Esophagus muscularis mucosa (tissue), 4 donors: ENCODE results near the gene CCDC187.
A peak's percentile ranks its signal among the peaks of the same experiment; 100 is the strongest.

ENCODE experiments used
- EP300 ChIP-seq: sonication (generic); formaldehyde crosslinking; IDR thresholded peaks from one replicate; pipeline ENCODE4 v1.6.1; 2017; ENCODE audit warnings: antibody characterized with exemption
- POLR2AphosphoS5 ChIP-seq, 2 donors: sonication (generic); formaldehyde crosslinking; IDR thresholded peaks; one replicate each; pipeline ENCODE4 v1.6.1; 2017; ENCODE audit warnings: antibody characterized with exemption in 2 of 2
- TF ChIP-seq, protein P1 (sequence below), 3 experiments: fragments of 200-600 bp in 2 of 3; fragments of 450-650 bp in 1 of 3; sonication (generic) in 2 of 3; IDR thresholded peaks; one replicate each; pipeline ENCODE4 v1.5.1; 2017 to 2019; ENCODE audit warnings: antibody characterized with exemption in 3 of 3, mild to moderate bottlenecking in 2 of 3, moderate library complexity in 1 of 3

- TF ChIP-seq, protein P1, sequence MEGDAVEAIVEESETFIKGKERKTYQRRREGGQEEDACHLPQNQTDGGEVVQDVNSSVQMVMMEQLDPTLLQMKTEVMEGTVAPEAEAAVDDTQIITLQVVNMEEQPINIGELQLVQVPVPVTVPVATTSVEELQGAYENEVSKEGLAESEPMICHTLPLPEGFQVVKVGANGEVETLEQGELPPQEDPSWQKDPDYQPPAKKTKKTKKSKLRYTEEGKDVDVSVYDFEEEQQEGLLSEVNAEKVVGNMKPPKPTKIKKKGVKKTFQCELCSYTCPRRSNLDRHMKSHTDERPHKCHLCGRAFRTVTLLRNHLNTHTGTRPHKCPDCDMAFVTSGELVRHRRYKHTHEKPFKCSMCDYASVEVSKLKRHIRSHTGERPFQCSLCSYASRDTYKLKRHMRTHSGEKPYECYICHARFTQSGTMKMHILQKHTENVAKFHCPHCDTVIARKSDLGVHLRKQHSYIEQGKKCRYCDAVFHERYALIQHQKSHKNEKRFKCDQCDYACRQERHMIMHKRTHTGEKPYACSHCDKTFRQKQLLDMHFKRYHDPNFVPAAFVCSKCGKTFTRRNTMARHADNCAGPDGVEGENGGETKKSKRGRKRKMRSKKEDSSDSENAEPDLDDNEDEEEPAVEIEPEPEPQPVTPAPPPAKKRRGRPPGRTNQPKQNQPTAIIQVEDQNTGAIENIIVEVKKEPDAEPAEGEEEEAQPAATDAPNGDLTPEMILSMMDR (IDR thresholded peaks at IDR 0.05) = peak; percentile 49 to 74 (median 53)
- no peak for TF ChIP-seq POLR2AphosphoS5 (IDR thresholded peaks at IDR 0.05)
- no peak for TF ChIP-seq EP300
Observed at GRCh38 chr9:136225748-136226679, 77.9 kb downstream of the CCDC187 start.
